Loucy (cell line): ENCODE data around the gene ALG14.

Experiments
- EZH2phosphoT487 ChIP-seq: fragments of 200-600 bp; IDR thresholded peaks from 2 replicates; pipeline ENCODE4 v1.6.1; 2018; ENCODE audit warnings: antibody characterized with exemption, mild to moderate bottlenecking, moderate library complexity, borderline replicate concordance
- TF ChIP-seq, protein P1 (sequence below): fragments of 200-600 bp; sonication (generic); conservative IDR thresholded peaks from 2 replicates; pipeline ENCODE4 v1.5.1; 2014; ENCODE audit warnings: mild to moderate bottlenecking, antibody characterized with exemption, low read length

DNA sequence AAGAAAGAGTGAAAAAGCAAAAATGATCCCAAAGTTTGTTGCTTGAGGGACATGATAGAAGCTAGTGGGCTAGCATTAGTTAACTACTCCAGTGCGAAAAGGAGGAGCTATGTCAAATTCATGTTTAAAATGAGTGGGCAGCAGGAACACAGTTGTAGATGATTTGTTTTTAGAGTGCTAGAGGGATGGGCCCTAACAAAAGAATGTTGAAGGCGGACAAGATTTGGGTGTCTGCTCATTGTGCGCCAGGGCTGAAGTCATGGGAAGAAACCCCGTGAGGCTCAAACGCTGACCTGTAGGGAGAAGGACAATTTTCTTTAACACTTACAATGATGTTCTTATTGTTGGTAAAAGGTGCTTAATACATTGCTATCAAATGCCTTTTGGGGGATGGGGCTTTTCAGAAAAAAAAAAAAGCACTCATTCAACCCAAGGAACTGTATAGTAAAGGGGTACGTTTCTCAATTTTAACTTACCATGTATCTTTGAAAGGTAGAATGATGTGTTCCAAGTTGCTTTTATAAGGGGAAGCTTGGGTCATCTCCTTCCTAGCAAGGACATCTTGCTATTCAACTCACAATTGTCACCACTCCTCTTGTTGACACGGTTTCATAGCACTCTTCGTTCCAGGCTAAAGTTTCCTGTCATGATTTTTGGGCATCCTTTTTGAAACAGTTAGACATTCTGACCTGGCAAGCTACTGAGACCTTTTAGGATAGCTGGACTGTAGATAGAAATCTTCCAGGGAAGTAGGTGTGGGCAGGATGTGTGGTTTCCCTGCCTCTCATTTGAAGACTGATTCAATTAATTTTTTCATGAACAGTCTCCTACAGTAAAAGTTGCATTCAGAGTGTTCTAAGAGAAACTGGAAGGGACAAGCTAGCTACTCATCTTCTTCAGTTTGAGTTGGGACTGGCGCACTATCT, 92.8 kb downstream of the ALG14 start:
- TF ChIP-seq, protein P1, sequence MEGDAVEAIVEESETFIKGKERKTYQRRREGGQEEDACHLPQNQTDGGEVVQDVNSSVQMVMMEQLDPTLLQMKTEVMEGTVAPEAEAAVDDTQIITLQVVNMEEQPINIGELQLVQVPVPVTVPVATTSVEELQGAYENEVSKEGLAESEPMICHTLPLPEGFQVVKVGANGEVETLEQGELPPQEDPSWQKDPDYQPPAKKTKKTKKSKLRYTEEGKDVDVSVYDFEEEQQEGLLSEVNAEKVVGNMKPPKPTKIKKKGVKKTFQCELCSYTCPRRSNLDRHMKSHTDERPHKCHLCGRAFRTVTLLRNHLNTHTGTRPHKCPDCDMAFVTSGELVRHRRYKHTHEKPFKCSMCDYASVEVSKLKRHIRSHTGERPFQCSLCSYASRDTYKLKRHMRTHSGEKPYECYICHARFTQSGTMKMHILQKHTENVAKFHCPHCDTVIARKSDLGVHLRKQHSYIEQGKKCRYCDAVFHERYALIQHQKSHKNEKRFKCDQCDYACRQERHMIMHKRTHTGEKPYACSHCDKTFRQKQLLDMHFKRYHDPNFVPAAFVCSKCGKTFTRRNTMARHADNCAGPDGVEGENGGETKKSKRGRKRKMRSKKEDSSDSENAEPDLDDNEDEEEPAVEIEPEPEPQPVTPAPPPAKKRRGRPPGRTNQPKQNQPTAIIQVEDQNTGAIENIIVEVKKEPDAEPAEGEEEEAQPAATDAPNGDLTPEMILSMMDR = no peak
- no peak for TF ChIP-seq EZH2phosphoT487
